T-helper 1 cell treated with Interleukin-12 subunit alpha and Interleukin-12 subunit beta and Interleukin-4 antibody, amounts not matched to agents 30 ng/mL and 1 ng/mL, for 36 hours (primary cell): Measurements from ENCODE around the gene CCDC69. TPM values are rescaled to one million over a fixed set of nuclear protein-coding genes. Genes with fewer than 3 reads are reported as not detected.
"Not testable (repeated sequence)": the region's sequence is repeated elsewhere in the genome, so short reads cannot be mapped to it uniquely, and the experiment has no call there.

ENCODE experiments used
- intact Hi-C: fragments of 100-400 bp; cut with micrococcal nuclease; formaldehyde crosslinking; loops from one replicate; pipeline ENCODE4 v1.15.1; 2024
- total RNA-seq: library from RNA; stranded (reverse); gene quantifications from 2 replicates; pipeline ENCODE4 v1.2.3, GENCODE V29; 2022

CCDC69 gene
- total RNA-seq, 1 donor from 2014 or later: 53.6 TPM

DNA sequence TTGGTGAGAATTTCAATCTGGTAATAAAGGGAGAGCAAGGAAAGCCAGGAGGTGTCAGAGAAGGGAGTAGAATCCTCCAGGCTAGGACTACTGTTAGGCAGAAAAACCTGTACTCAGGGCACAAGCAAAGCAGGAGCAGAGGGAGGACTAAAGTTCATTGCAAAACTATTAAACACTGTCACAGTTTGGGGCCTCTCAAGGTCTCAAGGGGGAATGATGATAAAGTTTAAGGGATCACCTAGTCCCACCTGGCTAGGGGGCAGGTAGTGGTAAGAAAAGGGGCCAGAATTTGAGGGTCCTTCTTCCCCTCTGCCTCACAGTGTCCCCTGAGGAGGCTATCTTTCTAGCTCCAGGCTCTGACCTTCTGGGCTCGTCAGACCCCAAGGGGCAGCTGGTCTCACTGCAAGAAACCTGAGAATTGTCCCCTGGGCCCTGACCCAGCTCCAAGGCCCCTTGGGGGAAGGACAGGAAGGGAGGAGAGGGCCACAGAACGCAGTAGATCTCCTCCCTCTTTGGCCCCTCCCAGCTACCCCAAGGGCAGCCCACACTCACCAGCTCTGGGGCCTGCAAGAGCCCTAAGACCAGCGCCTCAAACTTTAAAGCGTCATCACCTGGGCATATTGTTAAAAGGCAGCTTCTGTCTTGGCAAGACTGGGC lies 974 bp downstream of the CCDC69 start:
- intact Hi-C loops: loop anchor here (1.0 kb wide), 3 partner anchors 9 to 93 kb away; no protein-coding TSS in a partner anchor

DNA sequence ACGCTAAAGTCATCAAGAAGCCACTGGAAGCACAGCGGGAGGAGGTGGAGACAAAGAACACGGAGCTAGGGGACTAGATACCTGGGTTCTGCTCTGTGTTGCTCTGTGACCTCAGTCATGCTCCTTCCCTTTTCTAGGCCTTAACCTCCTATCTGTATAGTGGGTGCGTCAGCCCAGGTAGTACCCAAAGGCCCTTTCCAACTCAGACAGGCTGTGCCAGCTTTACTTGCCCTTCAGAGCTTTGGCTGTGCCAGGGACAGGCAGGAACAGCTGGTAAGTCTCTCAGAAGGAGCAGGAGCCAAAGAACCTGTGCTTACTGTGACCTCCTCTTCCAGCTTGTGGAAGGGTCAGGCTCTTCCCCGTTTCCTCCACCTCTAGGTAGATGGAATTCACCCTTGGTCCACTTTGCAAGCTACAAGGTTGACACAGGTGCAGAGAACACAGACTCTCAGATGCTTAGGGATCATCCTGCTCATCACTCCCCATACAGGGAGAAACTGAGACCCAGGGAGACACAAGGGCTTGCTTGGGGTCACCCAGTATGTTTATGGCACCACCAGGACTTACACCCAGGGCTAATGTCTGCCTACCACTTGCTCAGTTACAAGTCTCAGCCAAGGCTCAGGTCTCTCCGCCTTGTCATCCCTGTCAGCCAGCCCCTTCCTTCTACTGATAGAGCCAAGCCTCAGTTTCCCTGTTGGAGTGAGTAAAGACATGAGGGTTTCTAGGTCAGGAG lies 1.7 kb downstream of the CCDC69 start:
- intact Hi-C loops: no loop called here

- intact Hi-C loops: no loop called here
These were observed 2.3 kb downstream of the CCDC69 start for GRCh38 chr5:151221574-151221973.

- intact Hi-C loops: no loop called here
These were observed 4.1 kb downstream of the CCDC69 start for GRCh38 chr5:151219789-151220188.

- intact Hi-C loops: no loop called here
These were observed 4.8 kb downstream of the CCDC69 start for GRCh38 chr5:151219138-151219537.

GRCh38 chr5:151218177-151218576 lies 5.7 kb downstream of the CCDC69 start:
- intact Hi-C loops: no loop called here

DNA sequence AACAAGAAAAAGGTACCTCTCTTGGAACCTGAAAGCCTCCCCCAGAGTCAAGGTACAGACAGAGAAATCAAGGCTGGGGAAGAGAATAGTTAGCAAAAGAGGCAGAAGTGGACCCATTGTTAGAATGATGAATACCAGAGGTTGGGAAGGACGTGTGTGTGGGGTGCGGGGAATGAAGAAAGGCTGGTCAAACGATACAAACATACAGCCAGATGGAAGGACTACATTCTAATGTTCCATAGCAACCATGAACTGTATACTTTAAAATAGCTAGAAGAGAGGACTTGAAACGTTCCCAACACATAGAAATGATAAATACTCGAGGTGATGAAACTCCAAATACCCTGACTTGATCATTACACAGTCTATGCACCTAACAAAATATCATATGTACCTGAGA lies 7.1 kb downstream of the CCDC69 start:
- intact Hi-C loops: no loop called here

DNA sequence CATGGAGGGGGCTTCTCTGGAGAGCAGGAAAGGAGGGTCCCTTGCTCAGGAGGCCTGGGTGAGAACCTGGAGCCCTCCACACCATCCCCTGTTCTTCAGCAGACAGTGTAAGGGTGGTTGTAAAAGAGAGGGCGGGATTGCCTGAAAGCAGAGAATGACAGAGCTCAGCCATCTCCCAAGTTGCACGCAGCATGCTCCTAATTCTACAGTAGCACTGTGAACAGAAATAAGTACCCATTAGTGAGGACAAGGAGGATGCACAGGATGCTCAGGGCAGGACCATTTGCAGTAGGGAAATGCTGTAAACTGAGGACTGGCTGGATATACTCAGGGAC lies 8.4 kb downstream of the CCDC69 start:
- intact Hi-C loops: loop anchor here (2.0 kb wide), 4 partner anchors 83 to 803 kb away; partner anchors contain the start of genes CD74 and RBM22

DNA sequence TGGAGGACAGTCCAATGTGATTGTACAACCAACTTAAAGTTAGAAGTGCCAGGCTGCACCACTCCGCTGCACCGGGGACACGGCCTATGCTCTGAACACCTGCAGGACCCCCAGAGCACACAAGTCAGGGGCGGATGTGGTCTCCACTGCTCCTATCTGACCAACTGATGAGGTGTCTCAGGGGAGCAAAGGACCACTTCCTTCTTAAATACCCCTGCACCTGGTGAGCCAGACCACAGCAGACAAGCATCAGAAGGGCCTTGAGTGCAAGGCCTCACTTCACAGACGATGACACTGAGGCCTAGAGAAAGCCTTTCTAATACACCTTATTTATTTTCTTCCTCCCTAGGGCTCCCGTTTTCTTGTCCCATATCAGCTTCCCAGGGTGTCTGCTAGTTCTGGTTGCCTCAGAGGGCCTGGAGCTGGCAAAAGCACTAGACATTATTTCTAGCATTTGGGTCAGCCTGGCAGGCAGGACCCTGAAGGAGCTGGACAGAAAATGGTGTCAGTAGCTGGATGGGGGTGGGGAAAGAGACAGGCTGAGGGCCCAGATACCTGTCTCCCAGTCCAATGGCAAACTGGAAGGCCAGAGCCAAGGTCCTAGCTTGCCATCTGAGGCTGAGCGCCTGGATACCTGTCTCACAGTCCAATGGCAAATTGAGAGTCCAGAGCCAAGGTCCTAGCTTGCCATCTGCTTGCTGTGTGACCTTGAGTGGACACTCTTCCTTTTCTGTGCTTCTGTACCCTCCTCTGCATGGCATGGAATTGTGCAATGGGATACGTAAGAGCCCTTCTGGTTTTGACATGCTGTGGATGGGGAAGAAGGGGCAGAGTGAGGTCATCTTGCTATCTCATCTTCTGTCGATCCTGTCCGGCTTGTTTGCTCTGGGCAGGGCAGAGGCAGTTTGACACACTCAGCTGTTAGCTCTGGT lies 9.0 kb downstream of the CCDC69 start:
- intact Hi-C loops: loop anchor here (1.0 to 5.0 kb wide), 17 partner anchors 8 to 1213 kb away; partner anchors contain the start of genes ANXA6, ATOX1, CD74 and G3BP1

- intact Hi-C loops: loop anchor here (1.0 to 5.0 kb wide), 18 partner anchors 9 to 1212 kb away; partner anchors contain the start of genes ANXA6, ATOX1, CD74 and DCTN4
These were observed 9.9 kb downstream of the CCDC69 start for GRCh38 chr5:151213803-151214613.

DNA sequence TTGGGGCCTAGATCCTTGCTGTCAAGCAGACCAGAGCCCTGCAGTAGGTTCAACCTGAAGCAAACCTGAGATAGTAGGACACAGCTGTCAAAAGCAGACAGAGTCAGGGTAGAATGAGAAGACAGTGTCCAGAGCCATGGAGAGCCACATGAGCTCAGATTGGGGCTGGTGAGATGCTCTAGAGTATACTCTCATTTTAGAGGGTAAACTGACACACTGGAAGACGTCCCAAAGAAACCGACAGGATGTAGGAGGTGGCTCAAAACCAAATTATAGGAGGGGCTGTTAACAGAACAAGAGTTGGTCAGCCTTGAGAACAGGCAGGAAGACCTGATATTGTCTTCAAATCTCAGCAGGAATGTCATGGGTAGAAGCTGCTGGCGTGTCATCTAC lies 11.5 kb downstream of the CCDC69 start:
- intact Hi-C loops: loop anchor here (1.0 to 5.0 kb wide), 6 partner anchors 235 to 1210 kb away; partner anchors contain the start of genes ATOX1, DCTN4, HMGXB3 and SLC36A1

DNA sequence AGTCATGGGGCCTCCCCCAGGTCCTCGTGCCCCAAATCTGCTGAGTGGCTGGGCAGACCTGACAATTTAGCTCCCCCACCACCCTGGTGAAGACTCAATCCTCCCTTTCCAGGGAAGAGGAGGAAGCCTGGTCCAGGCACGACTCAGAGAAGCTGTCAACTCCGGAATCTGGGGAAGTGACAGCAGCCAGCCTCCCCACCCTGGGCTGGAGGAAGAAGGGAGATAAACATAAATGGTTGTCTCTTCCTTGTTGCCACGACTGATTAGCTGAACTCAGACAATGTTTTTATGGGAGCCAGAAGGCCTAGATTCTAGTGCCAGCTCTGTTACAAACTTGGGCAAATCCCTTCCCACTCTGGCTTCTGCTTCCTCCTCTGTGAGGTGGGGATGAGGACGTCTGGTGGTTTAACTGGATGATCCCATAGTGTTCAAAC lies 15.4 kb downstream of the CCDC69 start:
- intact Hi-C loops: no loop called here

DNA sequence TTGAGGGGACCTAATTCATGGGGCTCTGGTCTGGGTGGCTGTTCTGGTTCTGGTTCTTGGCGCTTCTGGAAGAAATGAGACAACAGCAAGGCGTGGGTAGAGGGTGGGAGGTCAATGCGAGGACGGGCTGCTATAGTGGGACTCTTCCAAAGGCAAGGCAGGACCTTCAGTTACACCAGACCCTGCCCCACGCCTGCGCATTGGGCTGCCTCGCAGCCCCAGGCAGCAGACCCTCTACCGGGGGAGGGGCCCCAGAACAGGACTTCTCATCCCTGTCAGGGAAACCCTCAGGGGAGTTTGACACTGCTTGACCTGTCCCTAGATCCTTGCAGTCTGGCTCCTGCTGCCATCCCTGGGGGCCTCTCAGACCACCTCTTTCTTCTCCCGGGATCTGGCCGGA lies 18.5 kb downstream of the CCDC69 start:
- intact Hi-C loops: no loop called here

- intact Hi-C loops: no loop called here
These were observed 19.8 kb downstream of the CCDC69 start for GRCh38 chr5:151204051-151204450.

DNA sequence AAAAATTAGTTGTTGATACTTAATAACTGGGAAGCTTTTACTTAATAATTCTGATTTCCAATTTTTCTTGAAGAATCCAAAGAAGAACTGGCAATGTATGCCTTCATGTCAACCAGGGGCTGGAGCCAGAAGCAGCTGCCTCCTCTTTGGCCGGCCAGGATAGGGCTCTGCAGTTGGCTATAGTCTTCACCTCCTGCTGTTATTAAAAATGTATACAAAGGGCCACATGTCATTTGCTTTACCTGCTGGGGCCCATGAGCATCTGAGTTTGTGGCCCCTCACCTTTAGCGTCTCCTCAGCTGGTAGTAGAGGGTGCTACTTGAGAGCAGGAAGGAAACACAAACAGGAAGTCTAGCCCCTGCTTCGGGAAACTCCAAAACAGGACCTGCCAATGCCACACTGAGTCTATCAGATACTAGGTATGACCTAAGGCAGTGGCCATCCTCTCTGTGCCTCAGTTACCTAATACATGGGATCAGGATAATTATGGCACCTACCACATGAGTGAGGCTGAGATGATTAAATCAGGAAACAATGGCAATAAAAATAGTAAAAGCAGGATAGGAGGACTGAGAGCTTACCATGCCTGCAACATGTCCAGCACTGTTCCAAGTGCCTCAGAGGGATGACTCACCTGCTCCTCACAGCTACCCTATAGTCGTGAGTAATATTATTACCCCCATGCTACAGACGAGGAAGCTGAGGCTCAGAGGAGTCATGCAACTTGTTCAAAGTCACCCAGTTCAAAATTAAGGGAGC lies 21.3 kb downstream of the CCDC69 start:
- intact Hi-C loops: loop anchor here (1.0 kb wide), 1 partner anchor 9 kb away; no protein-coding TSS in a partner anchor

GRCh38 chr5:151200913-151201595 lies 22.8 kb downstream of the CCDC69 start:
- intact Hi-C loops: no loop called here

DNA sequence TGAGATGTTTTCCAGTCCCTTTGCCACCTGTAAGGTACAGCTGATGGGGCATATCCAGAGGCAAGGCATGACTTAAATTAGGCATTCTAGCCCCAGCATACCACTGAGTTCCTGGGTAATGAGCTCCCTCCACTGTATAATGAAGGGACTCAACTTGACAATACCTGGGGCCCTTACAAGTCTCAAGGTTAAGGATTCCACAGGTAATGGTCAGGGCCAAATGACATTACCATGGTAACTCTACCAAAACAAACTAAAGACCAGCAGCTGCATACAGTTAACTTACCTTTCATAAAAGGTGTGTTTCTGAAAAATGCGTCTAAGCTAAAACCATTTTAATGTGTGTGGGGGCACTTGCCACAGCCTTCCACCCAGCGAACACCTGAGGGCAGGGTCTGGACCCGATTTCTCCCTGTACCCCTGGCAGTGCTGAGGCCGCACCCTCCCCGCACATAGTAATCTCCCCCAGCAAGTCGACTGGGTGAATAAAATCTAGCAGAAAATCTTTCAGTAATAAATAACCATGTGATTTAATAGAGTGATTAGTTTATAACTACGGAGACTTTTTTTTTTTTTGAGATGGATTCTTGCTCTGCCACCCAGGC lies 24.2 kb downstream of the CCDC69 start:
- intact Hi-C loops: no loop called here

GRCh38 chr5:151198861-151199260 lies 25.0 kb downstream of the CCDC69 start:
- intact Hi-C loops: no loop called here

GRCh38 chr5:151197291-151197600 lies 26.6 kb downstream of the CCDC69 start:
- intact Hi-C loops: not testable (repeated sequence)
